Right kidney (tissue), 9 donors: Measurements from ENCODE around the gene CEACAM20.
"Not testable (repeated sequence)": the region's sequence is repeated elsewhere in the genome, so short reads cannot be mapped to it uniquely, and the experiment has no call there.

Source experiments
- DNase-seq: peaks from one replicate; pipeline ENCODE4 v3.0.0-alpha.2; 2016
- long read RNA-seq, 8 donors: transcript quantifications; one replicate each; lab custom pipeline, GENCODE V29; 2026

CEACAM20 gene
- long read RNA-seq, donor 1: 0 reads
- long read RNA-seq, donor 2: 0 reads
- long read RNA-seq, donor 3: 0 reads
- long read RNA-seq, donor 4: 0 reads
- long read RNA-seq, donor 5: 0 reads
- long read RNA-seq, donor 6: 0 reads
- long read RNA-seq, donor 7: 0 reads
- long read RNA-seq, donor 8: 0 reads

DNA sequence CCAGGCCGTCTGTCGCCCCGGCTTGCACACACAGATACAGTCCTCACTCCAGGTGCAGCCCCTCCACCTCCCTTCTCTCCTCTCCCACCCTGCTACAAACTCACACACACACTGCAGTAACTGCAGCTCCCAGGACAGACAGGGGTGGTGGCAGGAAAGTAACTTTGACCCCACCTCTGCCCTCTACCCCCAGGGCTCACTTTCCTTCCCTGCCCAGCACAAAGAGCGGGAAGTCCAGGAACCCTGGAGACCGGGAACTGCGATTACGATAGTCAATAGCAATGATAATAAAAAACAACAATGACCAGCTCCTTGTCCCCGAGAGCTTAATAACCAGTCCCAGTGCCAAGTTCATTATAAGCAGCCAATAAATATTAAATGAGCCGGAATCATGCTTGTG, at the start of gene CEACAM20:
Gene CEACAM20, minus strand, starts transcription at position 140 of the 400 bp plus-strand sequence. CDS start 166 bp downstream, outside the sequence.
- DNase-seq: no peak

DNA sequence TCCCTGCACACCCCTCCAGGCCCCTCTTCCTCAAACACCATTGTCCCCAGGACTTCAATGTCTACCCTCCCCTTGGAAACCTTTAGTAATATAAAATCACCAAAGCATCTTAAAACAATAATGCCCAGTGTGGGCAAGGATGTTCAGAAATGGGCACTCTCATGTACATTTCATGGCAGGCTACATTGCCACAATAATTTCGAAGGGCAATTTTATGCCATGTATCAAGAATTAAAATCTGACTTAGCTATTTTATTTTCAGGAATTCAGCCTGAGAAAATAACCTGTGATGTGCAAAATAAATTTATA, 48.0 kb upstream of the CEACAM20 start:
- DNase-seq: no peak

DNA sequence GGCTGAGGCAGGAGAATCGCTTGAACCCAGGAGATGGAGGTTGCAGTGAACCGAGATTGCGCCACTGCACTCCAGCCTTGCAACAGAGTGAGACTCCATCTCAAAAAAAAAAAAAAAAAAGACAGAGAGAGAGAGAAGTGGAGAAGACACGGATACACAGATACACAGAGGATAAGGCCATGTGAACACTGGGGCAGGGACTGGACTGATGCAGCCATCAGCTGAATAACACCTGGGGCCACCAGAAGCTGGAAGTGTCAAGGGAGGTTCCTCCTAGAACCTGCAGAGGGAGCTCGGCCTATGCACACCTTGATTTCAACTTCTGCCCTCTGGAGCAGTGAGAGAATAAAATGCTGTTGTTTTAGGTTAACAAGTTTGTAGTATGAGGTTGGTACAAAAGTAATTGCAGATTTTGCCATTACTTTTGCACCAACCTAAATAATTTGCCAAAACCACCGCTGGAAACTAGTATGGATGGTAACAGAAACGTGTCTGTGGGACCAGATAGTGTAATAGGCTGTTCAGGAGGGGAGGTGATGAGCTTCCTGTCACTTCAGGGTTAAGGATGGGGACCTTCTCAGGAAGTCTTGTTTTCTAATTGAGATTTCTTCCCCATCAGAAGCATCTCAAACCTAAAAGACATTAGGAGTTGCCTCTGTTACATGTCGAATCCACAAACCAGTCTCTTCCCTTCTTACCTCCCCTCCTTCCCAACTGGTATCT, 47.5 kb upstream of the CEACAM20 start:
- no peak for DNase-seq

GRCh38 chr19:44575116-44575700, 45.7 kb upstream of the CEACAM20 start:
- no peak for DNase-seq

- peak; percentile 36 for DNase-seq
These were observed 44.9 kb upstream of the CEACAM20 start for GRCh38 chr19:44574186-44574950.

GRCh38 chr19:44573627-44574026, 44.2 kb upstream of the CEACAM20 start:
- DNase-seq: peak; percentile 41

- no peak for DNase-seq
These were observed 43.7 kb upstream of the CEACAM20 start for GRCh38 chr19:44573183-44573582.

- no peak for DNase-seq
These were observed 43.1 kb upstream of the CEACAM20 start for GRCh38 chr19:44572581-44572900.

GRCh38 chr19:44571830-44572580, 42.5 kb upstream of the CEACAM20 start:
- no peak for DNase-seq

DNA sequence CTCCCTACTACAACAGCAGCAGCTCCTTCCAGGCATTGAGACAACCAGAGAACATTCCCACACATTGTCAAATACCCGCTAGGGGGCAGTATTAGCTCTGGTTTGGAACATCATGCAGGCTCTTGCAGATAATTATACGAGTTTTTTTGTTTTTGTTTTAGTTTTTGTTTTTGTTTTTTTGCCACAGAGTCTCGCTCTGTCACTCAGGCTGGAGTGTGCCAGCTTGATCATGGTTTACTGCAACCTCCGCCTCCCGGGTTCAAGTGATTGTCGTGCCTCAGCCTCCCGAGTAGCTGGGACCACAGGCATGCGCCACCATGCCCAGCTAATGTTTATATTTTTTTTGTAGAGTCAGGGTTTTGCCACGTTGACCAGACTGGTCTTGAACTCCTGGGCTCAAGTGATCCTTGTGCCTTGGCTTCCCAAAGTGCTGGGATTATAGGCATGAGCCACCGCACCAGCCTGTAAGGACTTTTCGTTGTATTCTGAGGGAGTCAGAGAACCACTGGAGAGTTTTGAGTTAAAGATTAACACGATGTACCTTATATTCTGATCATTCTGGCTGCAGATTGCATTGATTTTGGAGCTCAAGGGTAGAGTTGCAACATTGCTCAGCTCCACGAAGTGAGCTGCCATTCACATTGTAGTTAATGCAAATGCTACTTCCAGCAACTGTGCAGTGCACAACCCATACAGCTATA, 41.7 kb upstream of the CEACAM20 start:
- DNase-seq: peak; percentile 66

DNA sequence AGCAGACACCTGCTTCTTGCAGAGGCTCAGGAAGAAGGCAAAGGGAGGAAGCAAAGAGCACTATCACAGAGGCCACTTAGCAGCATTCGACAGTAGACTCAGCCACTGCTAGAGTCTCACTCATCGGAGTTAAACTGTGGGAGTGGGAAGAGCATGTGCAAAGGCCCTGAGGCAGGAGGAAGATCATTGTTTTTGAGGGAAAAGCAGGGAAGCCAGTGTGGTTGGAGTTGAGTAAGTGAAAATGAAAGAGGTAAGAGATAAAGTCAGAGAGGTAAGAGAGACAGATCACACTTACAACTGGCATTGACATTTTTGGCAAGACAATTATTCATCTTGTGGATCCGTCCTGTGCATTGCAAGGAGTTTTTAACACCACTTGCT, 41.1 kb upstream of the CEACAM20 start:
- DNase-seq: no peak

DNA sequence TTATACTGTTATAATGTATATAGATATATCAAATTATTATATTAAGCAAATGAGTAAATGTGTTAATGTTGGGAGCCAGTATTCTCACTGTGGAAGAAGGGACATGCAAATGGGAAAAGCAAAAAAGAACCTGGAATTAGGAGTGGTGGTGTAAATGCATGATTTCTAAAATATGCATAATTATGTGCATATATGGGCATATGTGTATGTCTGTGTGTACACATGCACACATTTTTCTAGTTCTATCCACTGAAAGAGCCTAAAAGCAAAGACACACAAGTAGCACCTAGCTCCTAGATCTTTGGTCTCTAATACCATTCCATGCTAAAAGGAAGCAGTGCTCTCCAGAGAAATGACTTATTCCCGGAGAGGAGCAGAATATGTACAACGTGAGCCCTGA, 38.3 kb upstream of the CEACAM20 start:
- no peak for DNase-seq

DNA sequence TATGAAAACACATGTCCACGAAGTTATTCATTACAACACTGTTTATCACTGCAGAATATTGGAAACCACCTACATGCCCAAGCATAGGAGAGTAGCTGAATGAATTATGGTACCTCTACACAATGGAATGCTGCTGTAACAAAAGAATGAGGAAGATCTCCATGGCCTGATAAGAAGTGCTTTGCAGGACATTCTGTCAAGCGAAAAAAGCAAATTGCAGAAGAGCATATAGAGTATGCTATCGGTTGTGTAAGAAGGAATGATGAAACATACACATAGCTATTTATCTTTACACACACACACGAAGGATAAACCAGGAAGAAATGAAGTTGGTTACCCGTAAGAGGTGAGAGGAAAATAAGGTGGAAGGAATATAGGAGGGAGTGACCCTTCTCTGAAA, 37.5 kb upstream of the CEACAM20 start:
- no peak for DNase-seq

- not testable (repeated sequence) for DNase-seq
These were observed 33.7 kb upstream of the CEACAM20 start for GRCh38 chr19:44563086-44563655.

DNA sequence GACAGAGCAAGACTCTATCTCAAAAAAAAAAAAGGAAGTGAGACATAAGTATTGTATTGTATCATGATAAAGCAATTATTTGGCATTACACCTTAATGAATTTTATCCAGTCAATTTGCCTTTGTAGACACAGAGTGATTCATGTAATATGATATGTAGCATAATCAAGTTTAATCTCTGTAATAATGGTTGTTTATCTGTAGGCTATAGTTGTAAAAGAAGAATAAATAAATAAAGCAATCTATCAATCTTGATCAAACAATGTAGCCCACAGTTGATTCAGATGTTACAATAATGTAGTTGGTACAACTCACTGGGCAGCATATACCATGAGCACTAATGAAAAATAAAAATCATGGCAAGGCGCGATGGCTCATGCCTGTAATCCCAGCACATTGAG, 28.5 kb upstream of the CEACAM20 start:
- no peak for DNase-seq

DNA sequence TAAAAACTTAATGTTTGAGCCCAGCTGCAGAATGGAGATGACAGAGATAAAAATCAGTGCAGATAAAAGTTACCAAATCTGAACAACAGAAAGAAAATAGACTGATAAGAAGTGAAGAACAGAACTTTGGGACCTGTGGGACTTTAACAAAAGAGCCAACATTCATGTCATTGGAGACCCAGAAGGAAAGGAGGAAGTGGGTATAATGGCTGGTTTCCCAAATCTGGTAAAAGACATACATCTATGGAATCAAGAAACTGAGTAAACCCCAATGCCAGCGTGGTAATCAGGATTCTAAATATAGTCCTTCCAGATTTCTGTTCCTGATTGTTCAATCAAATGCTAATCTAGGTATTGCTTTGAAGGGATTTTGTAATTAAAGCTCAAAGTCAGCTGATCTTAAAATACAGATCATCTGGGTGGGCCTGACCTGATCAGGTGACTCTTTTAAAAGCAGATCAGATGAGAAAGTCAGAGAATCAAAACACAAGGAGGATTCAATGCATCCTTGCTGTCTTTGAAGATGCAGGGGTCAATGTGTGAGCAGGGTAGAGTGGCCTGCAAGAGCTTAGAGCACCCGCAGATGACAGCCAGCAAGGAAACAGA, 25.3 kb upstream of the CEACAM20 start:
- no peak for DNase-seq

DNA sequence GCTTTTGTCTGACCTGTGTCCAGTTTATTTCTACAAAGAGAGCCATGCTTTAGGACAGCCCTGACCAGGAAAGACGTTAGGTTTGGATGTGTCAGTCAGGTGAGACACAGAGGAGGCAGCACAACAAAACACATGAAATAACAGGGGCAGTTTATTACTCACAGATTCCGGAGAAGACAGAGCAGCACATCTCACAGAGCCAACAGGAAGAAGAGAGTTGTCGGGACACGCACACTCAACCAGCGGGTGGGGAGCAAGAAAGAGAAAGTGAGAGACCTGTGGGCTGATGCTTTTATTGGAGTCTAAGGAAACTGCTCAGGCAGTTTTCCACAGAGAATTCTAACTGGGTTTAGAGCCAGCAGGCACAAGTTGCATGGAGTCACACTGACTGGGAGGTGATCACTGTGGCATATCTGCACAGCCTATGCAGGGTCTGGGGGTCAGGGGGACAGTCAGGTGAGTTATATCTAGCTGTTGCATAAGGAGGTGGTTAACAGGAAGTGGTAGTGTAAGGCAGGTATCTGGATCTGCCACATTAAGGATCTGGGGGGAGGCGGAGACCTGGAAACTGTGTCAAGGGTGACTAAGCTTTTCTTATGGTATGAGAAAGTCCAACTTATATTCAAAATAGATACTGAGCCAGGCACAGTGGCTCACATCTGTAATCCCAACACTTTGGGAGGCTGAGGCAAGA, 24.1 kb upstream of the CEACAM20 start:
- DNase-seq: no peak

- DNase-seq: no peak
These were observed 22.8 kb upstream of the CEACAM20 start for GRCh38 chr19:44552324-44552723.

GRCh38 chr19:44551850-44552249, 22.4 kb upstream of the CEACAM20 start:
- no peak for DNase-seq

GRCh38 chr19:44550976-44551375, 21.5 kb upstream of the CEACAM20 start:
- not testable (repeated sequence) for DNase-seq

- DNase-seq: no peak
These were observed 20.0 kb upstream of the CEACAM20 start for GRCh38 chr19:44549507-44549906.
